Measurements from ENCODE around the gene MMP25. TPM values are rescaled to one million over a fixed set of nuclear protein-coding genes. Genes with fewer than 3 reads are reported as not detected.

The MMP25 gene
- total RNA-seq, 1 experiment from 2014 or later = 49.0 TPM

GRCh38 chr16:3023669-3024478 is 22.5 kb upstream of the MMP25 start, which contains the start of the genes HCFC1R1 and THOC6 (continued):
- TF ChIP-seq KAT7 (CRISPR knock-in tag; IDR thresholded peaks at IDR 0.05; ENCODE audit: borderline replicate concordance) = no peak
- TF ChIP-seq FOXJ3 (CRISPR knock-in tag; IDR thresholded peaks at IDR 0.05; ENCODE audit: borderline replicate concordance) = no peak
- TF ChIP-seq, protein P1, sequence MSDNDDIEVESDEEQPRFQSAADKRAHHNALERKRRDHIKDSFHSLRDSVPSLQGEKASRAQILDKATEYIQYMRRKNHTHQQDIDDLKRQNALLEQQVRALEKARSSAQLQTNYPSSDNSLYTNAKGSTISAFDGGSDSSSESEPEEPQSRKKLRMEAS (CRISPR knock-in tag; IDR thresholded peaks at IDR 0.05) = peak; percentile 87
- TF ChIP-seq NFE2L1 (CRISPR knock-in tag; IDR thresholded peaks at IDR 0.05) = no peak
- 0 out of 2 replicates have a peak, but pooled peaks have one; percentile 79 for TF ChIP-seq RELA (CRISPR knock-in tag; IDR thresholded peaks at IDR 0.05; ENCODE audit: borderline replicate concordance)
- peak; percentile 58; the same call in 1 of the 2 replicates for TF ChIP-seq ZNF425 (CRISPR knock-in tag; conservative IDR thresholded peaks at IDR 0.05)
- TF ChIP-seq ZNF263 (CRISPR knock-in tag; IDR thresholded peaks at IDR 0.05; ENCODE audit: low read depth) = 0 out of 2 replicates have a peak, but pooled peaks have one; percentile 13
- TF ChIP-seq EMX1 (CRISPR knock-in tag; IDR thresholded peaks at IDR 0.05) = peak; percentile 41; the same call in 1 of the 2 replicates
- TF ChIP-seq, protein P2, sequence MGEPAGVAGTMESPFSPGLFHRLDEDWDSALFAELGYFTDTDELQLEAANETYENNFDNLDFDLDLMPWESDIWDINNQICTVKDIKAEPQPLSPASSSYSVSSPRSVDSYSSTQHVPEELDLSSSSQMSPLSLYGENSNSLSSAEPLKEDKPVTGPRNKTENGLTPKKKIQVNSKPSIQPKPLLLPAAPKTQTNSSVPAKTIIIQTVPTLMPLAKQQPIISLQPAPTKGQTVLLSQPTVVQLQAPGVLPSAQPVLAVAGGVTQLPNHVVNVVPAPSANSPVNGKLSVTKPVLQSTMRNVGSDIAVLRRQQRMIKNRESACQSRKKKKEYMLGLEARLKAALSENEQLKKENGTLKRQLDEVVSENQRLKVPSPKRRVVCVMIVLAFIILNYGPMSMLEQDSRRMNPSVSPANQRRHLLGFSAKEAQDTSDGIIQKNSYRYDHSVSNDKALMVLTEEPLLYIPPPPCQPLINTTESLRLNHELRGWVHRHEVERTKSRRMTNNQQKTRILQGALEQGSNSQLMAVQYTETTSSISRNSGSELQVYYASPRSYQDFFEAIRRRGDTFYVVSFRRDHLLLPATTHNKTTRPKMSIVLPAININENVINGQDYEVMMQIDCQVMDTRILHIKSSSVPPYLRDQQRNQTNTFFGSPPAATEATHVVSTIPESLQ (CRISPR knock-in tag; IDR thresholded peaks at IDR 0.05) = no peak
- TF ChIP-seq, protein P3, sequence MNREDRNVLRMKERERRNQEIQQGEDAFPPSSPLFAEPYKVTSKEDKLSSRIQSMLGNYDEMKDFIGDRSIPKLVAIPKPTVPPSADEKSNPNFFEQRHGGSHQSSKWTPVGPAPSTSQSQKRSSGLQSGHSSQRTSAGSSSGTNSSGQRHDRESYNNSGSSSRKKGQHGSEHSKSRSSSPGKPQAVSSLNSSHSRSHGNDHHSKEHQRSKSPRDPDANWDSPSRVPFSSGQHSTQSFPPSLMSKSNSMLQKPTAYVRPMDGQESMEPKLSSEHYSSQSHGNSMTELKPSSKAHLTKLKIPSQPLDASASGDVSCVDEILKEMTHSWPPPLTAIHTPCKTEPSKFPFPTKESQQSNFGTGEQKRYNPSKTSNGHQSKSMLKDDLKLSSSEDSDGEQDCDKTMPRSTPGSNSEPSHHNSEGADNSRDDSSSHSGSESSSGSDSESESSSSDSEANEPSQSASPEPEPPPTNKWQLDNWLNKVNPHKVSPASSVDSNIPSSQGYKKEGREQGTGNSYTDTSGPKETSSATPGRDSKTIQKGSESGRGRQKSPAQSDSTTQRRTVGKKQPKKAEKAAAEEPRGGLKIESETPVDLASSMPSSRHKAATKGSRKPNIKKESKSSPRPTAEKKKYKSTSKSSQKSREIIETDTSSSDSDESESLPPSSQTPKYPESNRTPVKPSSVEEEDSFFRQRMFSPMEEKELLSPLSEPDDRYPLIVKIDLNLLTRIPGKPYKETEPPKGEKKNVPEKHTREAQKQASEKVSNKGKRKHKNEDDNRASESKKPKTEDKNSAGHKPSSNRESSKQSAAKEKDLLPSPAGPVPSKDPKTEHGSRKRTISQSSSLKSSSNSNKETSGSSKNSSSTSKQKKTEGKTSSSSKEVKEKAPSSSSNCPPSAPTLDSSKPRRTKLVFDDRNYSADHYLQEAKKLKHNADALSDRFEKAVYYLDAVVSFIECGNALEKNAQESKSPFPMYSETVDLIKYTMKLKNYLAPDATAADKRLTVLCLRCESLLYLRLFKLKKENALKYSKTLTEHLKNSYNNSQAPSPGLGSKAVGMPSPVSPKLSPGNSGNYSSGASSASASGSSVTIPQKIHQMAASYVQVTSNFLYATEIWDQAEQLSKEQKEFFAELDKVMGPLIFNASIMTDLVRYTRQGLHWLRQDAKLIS (CRISPR knock-in tag; IDR thresholded peaks at IDR 0.05; ENCODE audit: borderline replicate concordance) = no peak
- no peak for TF ChIP-seq TCF7 (CRISPR knock-in tag; IDR thresholded peaks at IDR 0.05; ENCODE audit: low read depth)
- TF ChIP-seq ZNF219 (CRISPR knock-in tag; IDR thresholded peaks at IDR 0.05; ENCODE audit: borderline replicate concordance) = peak; percentile 76; the same call in 1 of the 2 replicates
- TF ChIP-seq ZBTB21 (CRISPR knock-in tag; IDR thresholded peaks at IDR 0.05; ENCODE audit: borderline replicate concordance) = no peak; the same call in 1 of the 2 replicates

GRCh38 chr16:3025032-3026002 is 21.0 kb upstream of the MMP25 start:
- ATAC-seq = no peak

More at GRCh38 chr16:3025032-3026002, 21.0 kb upstream of the MMP25 start:
- TF ChIP-seq GABPB1 (CRISPR knock-in tag; IDR thresholded peaks at IDR 0.05) = no peak
- TF ChIP-seq, protein P3 (CRISPR knock-in tag; IDR thresholded peaks at IDR 0.05; ENCODE audit: borderline replicate concordance) = no peak
- no peak for TF ChIP-seq ETV6 (CRISPR knock-in tag; IDR thresholded peaks at IDR 0.05)
- TF ChIP-seq, protein P4, sequence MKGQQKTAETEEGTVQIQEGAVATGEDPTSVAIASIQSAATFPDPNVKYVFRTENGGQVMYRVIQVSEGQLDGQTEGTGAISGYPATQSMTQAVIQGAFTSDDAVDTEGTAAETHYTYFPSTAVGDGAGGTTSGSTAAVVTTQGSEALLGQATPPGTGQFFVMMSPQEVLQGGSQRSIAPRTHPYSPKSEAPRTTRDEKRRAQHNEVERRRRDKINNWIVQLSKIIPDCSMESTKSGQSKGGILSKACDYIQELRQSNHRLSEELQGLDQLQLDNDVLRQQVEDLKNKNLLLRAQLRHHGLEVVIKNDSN (CRISPR knock-in tag; IDR thresholded peaks at IDR 0.05) = 0 out of 2 replicates have a peak, but pooled peaks have one; percentile 19
- no peaks in the 10 kb centered on the region for H3K9me3 Mint-ChIP-seq
- peaks cover 35% of the 10 kb centered on the region for H3K4me1 Mint-ChIP-seq
- peaks cover 23% of the 10 kb centered on the region for H3K36me3 Mint-ChIP-seq
- no peak for DNase-seq (ENCODE audit: low spot score)
- peak overlapping the region; percentile 86 for H3K4me3 Mint-ChIP-seq
- no peaks in the 10 kb centered on the region for H3K27me3 Mint-ChIP-seq (ENCODE audit: low read depth)
- H3K27ac Mint-ChIP-seq = no peak overlapping the region
- ChIA-PET CTCF (interaction anchor here (0.6 to 8.6 kb wide), 4 partner anchors 18 to 124 kb away, joined by 3 to 360 read pairs (median 8); partner anchors contain the start of gene CLDN9), POLR2A (interaction anchor here (0.6 to 17.1 kb wide), 3 partner anchors 19 to 73 kb away, joined by 4 to 502 read pairs (median 5); partner anchors contain the start of gene CLDN9)

All from WTC11 (cell line).